HCT116 (cell line): Measurements from ENCODE around the gene MIGA1. TPM values are rescaled to one million over a fixed set of nuclear protein-coding genes. Genes with fewer than 3 reads are reported as not detected.
"Not testable (repeated sequence)": the region's sequence is repeated elsewhere in the genome, so short reads cannot be mapped to it uniquely, and the experiment has no call there.

ENCODE experiments used
- ATAC-seq: fragments of 200-7000 bp; cut with Tn5 transposase; 2 replicates; pipeline ENCODE4 v1.9.1; 2020; ENCODE audit warnings: mild to moderate bottlenecking, moderate library complexity
- BruUV-seq: library from RNA; stranded (reverse); fragments of 400-500 nt; replicated peaks from 2 replicates; lab custom pipeline; 2021; lab: Mats Ljungman, UMichigan
- CTCF ChIA-PET: fragments of 300-600 bp; sonication (Branson Sonifier 250); formaldehyde crosslinking; loops from one replicate; lab custom pipeline; 2021; ENCODE audit warnings: antibody characterized with exemption; lab: Charles Lee
- POLR2A ChIA-PET: fragments of 300-600, 350-600 bp; sonication (Branson Sonifier 250); formaldehyde crosslinking; loops from one replicate; lab custom pipeline; 2021; ENCODE audit warnings: antibody characterized with exemption; lab: Charles Lee
- RAD21 ChIA-PET, 2 experiments: fragments of 300-600 bp; sonication (Branson Sonifier 250); formaldehyde crosslinking; loops; one replicate each; lab custom pipeline; 2023; ENCODE audit warnings: low total read pairs in 2 of 2; ENCODE audit not compliant: uncharacterized antibody in 2 of 2, unreplicated experiment in 2 of 2, low non-redundant PET in 1 of 2; lab: Charles Lee
- DNase-seq: peaks from one replicate; pipeline ENCODE4 v3.0.0-alpha.2; 2010; ENCODE audit warnings: low read depth, low spot score
- H2AFZ ChIP-seq: fragments of 200-600 bp; shearing (Covaris generic), sonication (generic); 2 replicates; pipeline ENCODE4 v1.6.1; 2017; ENCODE audit warnings: low read depth, mixed run types, mixed read lengths, antibody characterized with exemption, low read length; ENCODE audit not compliant: poor library complexity, severe bottlenecking
- H3K27ac ChIP-seq: 2 replicates; pipeline ENCODE4 v1.5.1; 2012; ENCODE audit warnings: low read depth, low read length
- H3K27me3 ChIP-seq: fragments of 200-600 bp; sonication (generic); 2 replicates; pipeline ENCODE4 v1.6.1; 2016; ENCODE audit warnings: mixed run types, low read length, mixed read lengths; ENCODE audit not compliant: insufficient read depth
- H3K36me3 ChIP-seq, 2 experiments: fragments of 200-500 bp in 1 of 2; fragments of 200-600 bp in 1 of 2; sonication (Bioruptor generic) in 1 of 2; sonication (generic) in 1 of 2; 2 replicates each; pipeline versions ENCODE4 v1.5.1 to v1.6.1; 2014 to 2016; ENCODE audit warnings: low read length in 2 of 2, inconsistent platforms in 1 of 2, mixed read lengths in 1 of 2, mixed run types in 1 of 2; ENCODE audit not compliant: insufficient read depth in 2 of 2, control insufficient read depth in 1 of 2
- H3K4me1 ChIP-seq, 2 experiments: fragments of 200-600 bp in 1 of 2; sonication (generic) in 1 of 2; 2 replicates each; pipeline versions ENCODE4 v1.5.1 to v1.6.1; 2012 to 2017; ENCODE audit warnings: low read length in 2 of 2, inconsistent platforms in 1 of 2, mild to moderate bottlenecking in 1 of 2, mixed read lengths in 1 of 2, mixed run types in 1 of 2, moderate library complexity in 1 of 2; ENCODE audit not compliant: insufficient read depth in 2 of 2, control insufficient read depth in 1 of 2
- H3K4me2 ChIP-seq: fragments of 200-600 bp; sonication (generic); 2 replicates; pipeline ENCODE4 v1.6.1; 2017; ENCODE audit warnings: mixed run types, low read length, mixed read lengths
- H3K4me3 ChIP-seq, 2 experiments: fragments of 200-600 bp in 1 of 2; sonication (generic) in 1 of 2; replicated peaks in 1 of 2; 2 replicates each; pipeline ENCODE4 v1.5.1; 2011 to 2016; ENCODE audit warnings: low read length in 2 of 2, control low read depth in 1 of 2, low read depth in 1 of 2, mild to moderate bottlenecking in 1 of 2, mixed read lengths in 1 of 2, mixed run types in 1 of 2
- H3K79me2 ChIP-seq: fragments of 200-600 bp; sonication (generic); 2 replicates; pipeline ENCODE4 v1.6.1; 2017; ENCODE audit warnings: mild to moderate bottlenecking, mixed run types, low read length, moderate library complexity, mixed read lengths; ENCODE audit not compliant: insufficient read depth
- H3K9ac ChIP-seq: fragments of 200-600 bp; sonication (generic); 2 replicates; pipeline ENCODE4 v1.6.1; 2016; ENCODE audit warnings: low read length, mixed read lengths
- H3K9me2 ChIP-seq: fragments of 200-600 bp; sonication (generic), shearing (Covaris generic); 2 replicates; pipeline ENCODE4 v1.6.1; 2017; ENCODE audit warnings: mixed run types, mild to moderate bottlenecking, moderate library complexity; ENCODE audit not compliant: insufficient read depth
- H3K9me3 ChIP-seq, 2 experiments: fragments of 200-500 bp in 1 of 2; fragments of 200-600 bp in 1 of 2; sonication (Bioruptor generic) in 1 of 2; sonication (generic) in 1 of 2; 2 replicates each; pipeline ENCODE4 v1.6.1; 2014 to 2017; ENCODE audit warnings: low read length in 2 of 2, mixed read lengths in 2 of 2, inconsistent platforms in 1 of 2, low read depth in 1 of 2, mild to moderate bottlenecking in 1 of 2, mixed run types in 1 of 2, moderate library complexity in 1 of 2; ENCODE audit not compliant: control insufficient read depth in 1 of 2, insufficient read depth in 1 of 2
- H4K20me1 ChIP-seq: fragments of 200-600 bp; sonication (generic), shearing (Covaris generic); 2 replicates; pipeline ENCODE4 v1.6.1; 2017; ENCODE audit warnings: mixed run types, mild to moderate bottlenecking, moderate library complexity; ENCODE audit not compliant: insufficient read depth
- RAD21 ChIP-seq: IDR thresholded peaks from 2 replicates; pipeline ENCODE4 v1.6.1; 2012; ENCODE audit warnings: low read depth, mild to moderate bottlenecking
- intact Hi-C: fragments of 100-400 bp; cut with micrococcal nuclease; formaldehyde crosslinking; loops from 2 replicates; pipeline ENCODE4 v1.10.0; 2022
- total RNA-seq: library from RNA; stranded (reverse); gene quantifications from one replicate; pipeline ENCODE4 v1.2.1, GENCODE V29; 2021; ENCODE audit not compliant: unreplicated experiment
- TF ChIP-seq, protein P1 (sequence below): IDR thresholded peaks from 2 replicates; pipeline ENCODE4 v1.6.1; 2011; ENCODE audit warnings: mild to moderate bottlenecking, low read length, moderate library complexity; ENCODE audit not compliant: insufficient replicate concordance; ENCODE audit errors: extremely low read depth

The MIGA1 gene
- total RNA-seq, 1 experiment from 2014 or later, result 9.6 TPM

DNA sequence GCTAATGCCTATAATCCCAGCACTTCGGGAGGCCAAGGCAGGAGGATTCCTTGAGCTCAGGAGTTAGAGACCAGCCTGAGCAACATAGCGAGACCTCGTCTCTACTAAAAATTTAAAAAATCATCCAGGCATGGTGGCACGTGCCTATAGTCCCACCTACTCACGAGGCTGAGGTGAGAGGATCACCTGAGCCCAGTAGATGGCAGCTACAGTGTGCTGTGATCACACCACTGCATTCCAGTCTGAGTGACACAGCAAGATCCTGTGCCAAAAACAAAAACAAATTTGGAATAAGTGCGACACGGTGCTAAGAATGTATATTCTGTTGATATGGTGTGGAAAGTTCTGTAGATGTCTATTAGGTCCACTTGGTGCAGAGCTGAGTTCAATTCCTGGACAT lies 34.9 kb upstream of the MIGA1 start:
- intact Hi-C loops, result no loop called here
- Histone ChIP-seq H2AFZ (no peak overlapping the region), H3K36me3 (peaks cover 0 to 2% of the 10 kb centered on the region in 2 experiments; a peak in 1 of 4 replicates), H4K20me1 (no peaks in the 10 kb centered on the region), H3K4me2 (no peak overlapping the region), H3K9me2 (no peaks in the 10 kb centered on the region), H3K27me3 (no peaks in the 10 kb centered on the region), H3K27ac (no peak overlapping the region), H3K9ac (no peak overlapping the region), H3K9me3 (no peaks in the 10 kb centered on the region), H3K4me3 (no peak overlapping the region), H3K79me2 (peaks cover 58% of the 10 kb centered on the region), H3K4me1 (peaks cover 0 to 3% of the 10 kb centered on the region in 2 experiments; a peak in 1 of 4 replicates)
- no peak for DNase-seq
- CTCF ChIA-PET, result no interaction called here
- TF ChIP-seq RAD21, result peak; percentile 7; the same call in 1 of the 2 replicates
- TF ChIP-seq, protein P1, sequence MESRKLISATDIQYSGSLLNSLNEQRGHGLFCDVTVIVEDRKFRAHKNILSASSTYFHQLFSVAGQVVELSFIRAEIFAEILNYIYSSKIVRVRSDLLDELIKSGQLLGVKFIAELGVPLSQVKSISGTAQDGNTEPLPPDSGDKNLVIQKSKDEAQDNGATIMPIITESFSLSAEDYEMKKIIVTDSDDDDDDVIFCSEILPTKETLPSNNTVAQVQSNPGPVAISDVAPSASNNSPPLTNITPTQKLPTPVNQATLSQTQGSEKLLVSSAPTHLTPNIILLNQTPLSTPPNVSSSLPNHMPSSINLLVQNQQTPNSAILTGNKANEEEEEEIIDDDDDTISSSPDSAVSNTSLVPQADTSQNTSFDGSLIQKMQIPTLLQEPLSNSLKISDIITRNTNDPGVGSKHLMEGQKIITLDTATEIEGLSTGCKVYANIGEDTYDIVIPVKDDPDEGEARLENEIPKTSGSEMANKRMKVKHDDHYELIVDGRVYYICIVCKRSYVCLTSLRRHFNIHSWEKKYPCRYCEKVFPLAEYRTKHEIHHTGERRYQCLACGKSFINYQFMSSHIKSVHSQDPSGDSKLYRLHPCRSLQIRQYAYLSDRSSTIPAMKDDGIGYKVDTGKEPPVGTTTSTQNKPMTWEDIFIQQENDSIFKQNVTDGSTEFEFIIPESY, result no peak
- peak; percentile 62 for ATAC-seq
- no TSS peak for BruUV-seq
- RAD21 ChIA-PET, result no interaction called here
- POLR2A ChIA-PET, result no interaction called here

DNA sequence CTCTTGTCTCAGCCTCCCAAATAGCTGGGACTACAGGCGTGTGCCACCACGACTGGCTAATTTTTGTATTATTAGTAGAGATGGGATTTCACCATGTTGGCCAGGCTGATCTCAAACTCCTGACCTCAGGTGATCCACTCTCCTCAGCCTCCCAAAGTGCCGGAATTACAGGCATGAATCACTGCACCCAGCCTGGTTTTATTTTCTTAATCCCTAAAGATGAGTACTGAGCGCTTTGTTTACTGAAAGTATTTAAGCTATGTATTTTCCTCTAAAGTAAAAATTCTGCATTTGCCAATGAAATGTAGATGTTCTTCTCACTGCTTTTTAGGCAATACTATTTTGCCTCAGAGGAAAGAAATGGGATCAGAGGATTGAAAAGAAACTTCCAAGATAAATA lies 30.0 kb upstream of the MIGA1 start:
- intact Hi-C loops, H2AFZ ChIP-seq, POLR2A ChIA-PET, H4K20me1 ChIP-seq, CTCF ChIA-PET, ATAC-seq, H3K27ac ChIP-seq, H3K4me1 ChIP-seq, H3K9ac ChIP-seq, DNase-seq, H3K4me2 ChIP-seq, H3K9me3 ChIP-seq, RAD21 ChIA-PET, BruUV-seq, H3K4me3 ChIP-seq, H3K36me3 ChIP-seq, H3K9me2 ChIP-seq, H3K27me3 ChIP-seq: not testable (repeated sequence)
- H3K79me2 ChIP-seq, result peaks cover 72% of the 10 kb centered on the region
